GM21717 (cell line): Measurements from ENCODE around the gene TFB1M.

Experiments
- ATAC-seq: cut with Tn5 transposase; IDR thresholded peaks from one replicate; pipeline ENCODE4 v1.9.1; 2021; ENCODE audit warnings: mild to moderate bottlenecking, moderate library complexity; ENCODE audit not compliant: unreplicated experiment

Gene TFB1M

GRCh38 chr6:155213611-155214372, 100.5 kb downstream of the TFB1M start:
- ATAC-seq = no peak

DNA sequence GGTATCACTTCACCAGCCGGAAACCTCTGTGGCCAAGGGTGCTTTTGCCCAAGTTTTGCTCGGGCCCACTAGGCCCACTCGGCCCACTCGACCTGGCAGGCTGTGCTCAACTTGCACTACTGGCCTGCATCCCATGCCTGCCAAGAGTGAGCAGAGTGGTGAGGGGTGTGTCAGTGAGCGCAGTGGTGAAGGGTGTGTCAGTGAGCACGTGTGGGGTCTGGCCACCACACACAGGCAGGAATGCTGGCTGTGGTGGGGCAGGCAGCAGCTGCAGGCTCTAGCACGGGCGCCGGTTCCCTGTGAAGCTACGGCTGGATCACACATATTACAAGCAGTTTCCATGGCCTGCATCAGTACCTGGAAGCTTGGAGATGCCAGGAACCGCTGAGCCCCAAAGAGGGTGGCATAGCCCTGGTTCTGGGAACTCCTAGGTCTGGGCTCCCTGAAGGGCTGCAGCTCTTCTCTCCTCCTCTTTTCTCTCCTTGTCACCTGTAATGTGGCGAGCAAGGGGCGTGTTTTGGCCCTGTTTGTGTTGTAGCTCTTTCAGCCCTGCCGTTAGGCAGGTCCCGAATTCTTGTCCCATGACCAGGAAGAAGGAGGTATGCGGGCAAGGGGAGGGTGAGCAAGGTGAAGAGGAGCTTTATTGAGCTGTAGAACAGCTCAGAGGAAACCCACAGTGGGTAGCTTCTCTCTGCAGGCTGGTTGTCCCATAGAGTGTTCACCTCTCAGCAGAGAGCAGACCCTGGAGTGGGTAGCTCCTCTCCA, 101.5 kb downstream of the TFB1M start:
- no peak for ATAC-seq

- ATAC-seq = no peak
Observed at GRCh38 chr6:155212106-155212505, 102.2 kb downstream of the TFB1M start.

DNA sequence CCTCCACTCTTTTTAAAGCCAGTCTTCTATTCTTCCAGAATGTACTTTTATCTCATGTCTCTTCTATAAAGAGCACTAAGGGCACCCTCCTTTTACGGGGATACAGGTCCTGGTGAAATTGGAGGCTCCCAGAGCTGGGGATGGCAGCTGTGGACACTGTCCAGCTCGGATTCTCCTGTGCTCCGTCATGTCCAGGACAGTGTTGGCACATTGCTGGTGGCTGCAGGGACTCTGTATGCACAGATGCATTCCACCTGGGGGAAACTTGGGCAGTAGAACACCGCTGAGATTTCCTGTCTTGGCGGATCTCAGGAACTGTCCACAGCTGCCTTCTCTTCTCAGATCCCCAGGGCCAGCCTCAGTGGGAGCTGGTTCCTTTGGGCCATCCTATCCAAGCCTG, 107.1 kb downstream of the TFB1M start:
- ATAC-seq = no peak
